Neural cell (in vitro differentiated cells): ENCODE measurements around the gene SIRT4. TPM values are rescaled to one million over a fixed set of nuclear protein-coding genes. Genes with fewer than 3 reads are reported as not detected.

ENCODE experiments used
- H2AFZ ChIP-seq: fragments of 200-600, 300-800 bp; sonication (generic), shearing (Covaris generic); 2 replicates; pipeline ENCODE4 v1.6.0; 2014; ENCODE audit warnings: low read depth, mild to moderate bottlenecking, antibody characterized with exemption, low read length, moderate library complexity
- H3F3A ChIP-seq: fragments of 200-600 bp; shearing (Covaris generic); 2 replicates; pipeline ENCODE4 v1.6.1; 2016; ENCODE audit warnings: mild to moderate bottlenecking, moderate library complexity, mixed read lengths, antibody characterized with exemption, low read length; ENCODE audit not compliant: insufficient read depth, poor library complexity, severe bottlenecking
- H3K27ac ChIP-seq: fragments of 200-600, 300-800 bp; sonication (generic), shearing (Covaris generic); 2 replicates; pipeline ENCODE4 v1.5.1; 2014; ENCODE audit warnings: mild to moderate bottlenecking, low read length, moderate library complexity
- H3K27me3 ChIP-seq: fragments of 300-800, 200-600 bp; sonication (generic), shearing (Covaris generic); 2 replicates; pipeline ENCODE4 v1.6.0; 2014; ENCODE audit warnings: mild to moderate bottlenecking, low read depth, low read length, moderate library complexity; ENCODE audit not compliant: insufficient read depth
- H3K36me3 ChIP-seq: fragments of 300-800, 200-600 bp; sonication (generic), shearing (Covaris generic); 2 replicates; pipeline ENCODE4 v1.5.1; 2014; ENCODE audit warnings: mild to moderate bottlenecking, antibody characterized with exemption, low read length, moderate library complexity; ENCODE audit not compliant: insufficient read depth
- H3K4me2 ChIP-seq: fragments of 300-800, 200-600 bp; sonication (generic), shearing (Covaris generic); 2 replicates; pipeline ENCODE4 v1.6.0; 2014; ENCODE audit warnings: mild to moderate bottlenecking, low read length
- H3K4me3 ChIP-seq: fragments of 300-800, 200-600 bp; sonication (generic), shearing (Covaris generic); 2 replicates; pipeline ENCODE4 v1.5.1; 2014; ENCODE audit warnings: mild to moderate bottlenecking, low read length, moderate library complexity
- H3K79me2 ChIP-seq: fragments of 200-600 bp; shearing (Covaris generic); replicated peaks from 2 replicates; pipeline ENCODE4 v1.6.0; 2014; ENCODE audit warnings: mild to moderate bottlenecking, low read length, moderate library complexity; ENCODE audit not compliant: insufficient read depth
- H3K9ac ChIP-seq: fragments of 300-800, 200-600 bp; sonication (generic), shearing (Covaris generic); 2 replicates; pipeline ENCODE4 v1.6.1; 2016; ENCODE audit warnings: mild to moderate bottlenecking, low read length, mixed read lengths
- H3K9me2 ChIP-seq: fragments of 200-600 bp; shearing (Covaris generic); 2 replicates; pipeline ENCODE4 v1.6.1; 2016; ENCODE audit warnings: mild to moderate bottlenecking, low read length, mixed read lengths; ENCODE audit not compliant: insufficient read depth
- H3K9me3 ChIP-seq: fragments of 200-600, 300-800 bp; sonication (generic), shearing (Covaris generic); 2 replicates; pipeline ENCODE4 v1.6.1; 2016; ENCODE audit warnings: mild to moderate bottlenecking, mixed run types, low read length, moderate library complexity, mixed read lengths
- H4K20me1 ChIP-seq: fragments of 200-600 bp; shearing (Covaris generic); 2 replicates; pipeline ENCODE4 v1.6.1; 2016; ENCODE audit warnings: mild to moderate bottlenecking, mixed run types; ENCODE audit not compliant: insufficient read depth
- EP300 ChIP-seq: fragments of 450-650 bp; conservative IDR thresholded peaks from 2 replicates; pipeline ENCODE4 v1.6.1; 2014; ENCODE audit warnings: antibody characterized with exemption, mild to moderate bottlenecking, moderate library complexity; ENCODE audit not compliant: poor library complexity, severe bottlenecking
- EZH2 ChIP-seq: fragments of 200-600, 300-800 bp; shearing (Covaris generic), sonication (generic); IDR thresholded peaks from 2 replicates; pipeline ENCODE4 v1.6.1; 2014; ENCODE audit warnings: antibody characterized with exemption, low read length, borderline replicate concordance, mild to moderate bottlenecking; ENCODE audit not compliant: insufficient read depth, poor library complexity, severe bottlenecking
- MXI1 ChIP-seq: fragments of 450-650 bp; conservative IDR thresholded peaks from 2 replicates; pipeline ENCODE4 v1.6.1; 2014; ENCODE audit warnings: antibody characterized with exemption, mild to moderate bottlenecking; ENCODE audit not compliant: poor library complexity, severe bottlenecking
- POLR2AphosphoS5 ChIP-seq: IDR thresholded peaks from 2 replicates; pipeline ENCODE4 v1.6.1; 2012
- RAD21 ChIP-seq: fragments of 450-650 bp; conservative IDR thresholded peaks from 2 replicates; pipeline ENCODE4 v1.6.1; 2014; ENCODE audit warnings: antibody characterized with exemption, mild to moderate bottlenecking, moderate library complexity
- SMC3 ChIP-seq: fragments of 450-650 bp; conservative IDR thresholded peaks from 2 replicates; pipeline ENCODE4 v1.6.1; 2014; ENCODE audit warnings: antibody characterized with exemption, mild to moderate bottlenecking, moderate library complexity; ENCODE audit not compliant: poor library complexity
- TAF1 ChIP-seq: IDR thresholded peaks from 2 replicates; pipeline ENCODE4 v1.6.1; 2012; ENCODE audit warnings: low read depth
- polyA plus RNA-seq: library from polyadenylated mRNA; depleted of rRNA; stranded (reverse); fragments of >200 nt; gene quantifications from 2 replicates; pipeline ENCODE4 v1.2.3, GENCODE V29; 2014
- TF ChIP-seq, protein P1 (sequence below): IDR thresholded peaks from 2 replicates; pipeline ENCODE4 v1.6.1; 2012; ENCODE audit warnings: borderline replicate concordance
- TF ChIP-seq, protein P2 (sequence below): fragments of 450-650 bp; IDR thresholded peaks from 2 replicates; pipeline ENCODE4 v1.5.1; 2014; ENCODE audit warnings: antibody characterized with exemption, mild to moderate bottlenecking, moderate library complexity; ENCODE audit not compliant: poor library complexity, severe bottlenecking

Gene SIRT4
- polyA plus RNA-seq, 1 donor from 2014 or later: 9.7 TPM

DNA sequence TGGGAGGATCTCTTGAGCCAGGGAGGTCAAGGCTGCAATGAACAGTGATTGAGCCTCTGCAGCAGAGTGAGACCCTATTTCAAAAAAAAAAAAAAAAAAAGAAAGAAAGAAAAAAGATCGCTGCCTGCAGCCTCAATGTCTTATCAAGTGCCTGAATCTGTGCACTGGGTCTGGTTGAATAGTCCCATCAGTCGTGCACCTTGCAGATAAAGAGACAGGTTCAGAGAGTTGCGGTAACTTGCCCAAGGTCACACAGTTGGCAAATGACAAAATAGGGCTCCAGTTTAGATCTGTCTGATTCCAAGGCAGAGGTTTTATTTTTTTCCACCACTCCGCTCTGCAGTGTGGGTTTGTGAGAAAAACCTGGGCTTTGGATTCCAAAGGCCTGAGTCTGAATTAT, 26.1 kb downstream of the SIRT4 start:
- no peak overlapping the region for H3K4me2 ChIP-seq
- H3K4me3 ChIP-seq: no peak overlapping the region
- no peaks in the 10 kb centered on the region for H4K20me1 ChIP-seq
- H3F3A ChIP-seq: no peaks in the 10 kb centered on the region
- TF ChIP-seq EP300 (no peak), EZH2 (no peak), POLR2AphosphoS5 (no peak), SMC3 (no peak), TAF1 (no peak), MXI1 (no peak), RAD21 (no peak)
- TF ChIP-seq, protein P1, sequence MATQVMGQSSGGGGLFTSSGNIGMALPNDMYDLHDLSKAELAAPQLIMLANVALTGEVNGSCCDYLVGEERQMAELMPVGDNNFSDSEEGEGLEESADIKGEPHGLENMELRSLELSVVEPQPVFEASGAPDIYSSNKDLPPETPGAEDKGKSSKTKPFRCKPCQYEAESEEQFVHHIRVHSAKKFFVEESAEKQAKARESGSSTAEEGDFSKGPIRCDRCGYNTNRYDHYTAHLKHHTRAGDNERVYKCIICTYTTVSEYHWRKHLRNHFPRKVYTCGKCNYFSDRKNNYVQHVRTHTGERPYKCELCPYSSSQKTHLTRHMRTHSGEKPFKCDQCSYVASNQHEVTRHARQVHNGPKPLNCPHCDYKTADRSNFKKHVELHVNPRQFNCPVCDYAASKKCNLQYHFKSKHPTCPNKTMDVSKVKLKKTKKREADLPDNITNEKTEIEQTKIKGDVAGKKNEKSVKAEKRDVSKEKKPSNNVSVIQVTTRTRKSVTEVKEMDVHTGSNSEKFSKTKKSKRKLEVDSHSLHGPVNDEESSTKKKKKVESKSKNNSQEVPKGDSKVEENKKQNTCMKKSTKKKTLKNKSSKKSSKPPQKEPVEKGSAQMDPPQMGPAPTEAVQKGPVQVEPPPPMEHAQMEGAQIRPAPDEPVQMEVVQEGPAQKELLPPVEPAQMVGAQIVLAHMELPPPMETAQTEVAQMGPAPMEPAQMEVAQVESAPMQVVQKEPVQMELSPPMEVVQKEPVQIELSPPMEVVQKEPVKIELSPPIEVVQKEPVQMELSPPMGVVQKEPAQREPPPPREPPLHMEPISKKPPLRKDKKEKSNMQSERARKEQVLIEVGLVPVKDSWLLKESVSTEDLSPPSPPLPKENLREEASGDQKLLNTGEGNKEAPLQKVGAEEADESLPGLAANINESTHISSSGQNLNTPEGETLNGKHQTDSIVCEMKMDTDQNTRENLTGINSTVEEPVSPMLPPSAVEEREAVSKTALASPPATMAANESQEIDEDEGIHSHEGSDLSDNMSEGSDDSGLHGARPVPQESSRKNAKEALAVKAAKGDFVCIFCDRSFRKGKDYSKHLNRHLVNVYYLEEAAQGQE: no peak
- TF ChIP-seq, protein P2, sequence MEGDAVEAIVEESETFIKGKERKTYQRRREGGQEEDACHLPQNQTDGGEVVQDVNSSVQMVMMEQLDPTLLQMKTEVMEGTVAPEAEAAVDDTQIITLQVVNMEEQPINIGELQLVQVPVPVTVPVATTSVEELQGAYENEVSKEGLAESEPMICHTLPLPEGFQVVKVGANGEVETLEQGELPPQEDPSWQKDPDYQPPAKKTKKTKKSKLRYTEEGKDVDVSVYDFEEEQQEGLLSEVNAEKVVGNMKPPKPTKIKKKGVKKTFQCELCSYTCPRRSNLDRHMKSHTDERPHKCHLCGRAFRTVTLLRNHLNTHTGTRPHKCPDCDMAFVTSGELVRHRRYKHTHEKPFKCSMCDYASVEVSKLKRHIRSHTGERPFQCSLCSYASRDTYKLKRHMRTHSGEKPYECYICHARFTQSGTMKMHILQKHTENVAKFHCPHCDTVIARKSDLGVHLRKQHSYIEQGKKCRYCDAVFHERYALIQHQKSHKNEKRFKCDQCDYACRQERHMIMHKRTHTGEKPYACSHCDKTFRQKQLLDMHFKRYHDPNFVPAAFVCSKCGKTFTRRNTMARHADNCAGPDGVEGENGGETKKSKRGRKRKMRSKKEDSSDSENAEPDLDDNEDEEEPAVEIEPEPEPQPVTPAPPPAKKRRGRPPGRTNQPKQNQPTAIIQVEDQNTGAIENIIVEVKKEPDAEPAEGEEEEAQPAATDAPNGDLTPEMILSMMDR: no peak
- no peak overlapping the region for H3K27ac ChIP-seq
- no peaks in the 10 kb centered on the region for H3K79me2 ChIP-seq
- H3K9me2 ChIP-seq: no peaks in the 10 kb centered on the region
- H2AFZ ChIP-seq: no peak overlapping the region
- H3K9me3 ChIP-seq: no peaks in the 10 kb centered on the region
- H3K27me3 ChIP-seq: no peaks in the 10 kb centered on the region
- no peak overlapping the region for H3K9ac ChIP-seq
- no peaks in the 10 kb centered on the region for H3K36me3 ChIP-seq

DNA sequence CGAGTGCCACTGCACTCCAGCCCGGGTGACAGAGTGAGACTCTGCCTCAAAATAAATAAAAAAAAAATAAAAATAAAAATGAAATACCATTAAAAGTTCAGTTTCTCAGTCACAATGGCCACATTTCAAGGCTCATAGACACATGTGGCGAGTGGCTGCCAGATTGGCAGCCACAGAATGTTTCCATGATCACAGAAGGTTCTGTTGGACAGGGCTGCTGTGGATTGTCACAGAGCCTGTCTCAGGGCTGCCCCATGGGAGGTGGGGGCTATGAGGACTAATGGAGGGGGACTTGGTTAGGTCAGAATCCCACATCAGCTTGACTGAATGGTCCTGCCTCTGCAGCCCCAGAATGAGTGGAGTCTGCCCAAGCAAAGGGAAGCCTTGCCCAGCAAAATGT, 29.3 kb downstream of the SIRT4 start:
- Histone ChIP-seq H3K27me3 (no peaks in the 10 kb centered on the region), H3K9me2 (no peaks in the 10 kb centered on the region), H4K20me1 (no peaks in the 10 kb centered on the region), H3K27ac (no peak overlapping the region), H3K4me2 (no peak overlapping the region), H3K36me3 (no peaks in the 10 kb centered on the region), H3K9me3 (no peaks in the 10 kb centered on the region), H3K4me3 (no peak overlapping the region), H3F3A (no peaks in the 10 kb centered on the region), H3K79me2 (no peaks in the 10 kb centered on the region), H3K9ac (no peak overlapping the region), H2AFZ (no peak overlapping the region)
- TF ChIP-seq EP300: no peak
- TF ChIP-seq EZH2: no peak
- TF ChIP-seq TAF1: no peak
- no peak for TF ChIP-seq POLR2AphosphoS5
- TF ChIP-seq MXI1: no peak
- no peak for TF ChIP-seq SMC3
- TF ChIP-seq, protein P1: no peak
- TF ChIP-seq, protein P2: no peak
- no peak for TF ChIP-seq RAD21
